IPS-20b (cell line): ENCODE measurements around the gene FAAP20.

ENCODE experiments used
- H3K27ac ChIP-seq: one replicate; pipeline ENCODE4 v1.5.1; 2013; ENCODE audit warnings: low read length
- H3K27me3 ChIP-seq: 2 replicates; pipeline ENCODE4 v1.6.1; 2013; ENCODE audit warnings: mild to moderate bottlenecking, low read length, inconsistent platforms; ENCODE audit not compliant: insufficient read depth
- H3K36me3 ChIP-seq: 2 replicates; pipeline ENCODE4 v1.6.1; 2013; ENCODE audit warnings: low read depth, mild to moderate bottlenecking, inconsistent platforms, low read length, moderate library complexity; ENCODE audit not compliant: insufficient read depth
- H3K4me1 ChIP-seq: 2 replicates; pipeline ENCODE4 v1.6.1; 2013; ENCODE audit warnings: mild to moderate bottlenecking, control low read depth, inconsistent platforms, low read length, moderate library complexity; ENCODE audit not compliant: insufficient read depth
- H3K4me3 ChIP-seq: 2 replicates; pipeline ENCODE4 v1.5.1; 2013; ENCODE audit warnings: mild to moderate bottlenecking, low read length, inconsistent platforms
- H3K9ac ChIP-seq: 2 replicates; pipeline ENCODE4 v1.6.1; 2013; ENCODE audit warnings: low read depth, mild to moderate bottlenecking, inconsistent platforms, low read length, moderate library complexity
- H3K9me3 ChIP-seq: 2 replicates; pipeline ENCODE4 v1.6.1; 2013; ENCODE audit warnings: mild to moderate bottlenecking, low read depth, low read length, inconsistent platforms; ENCODE audit not compliant: insufficient read depth

FAAP20 gene

DNA sequence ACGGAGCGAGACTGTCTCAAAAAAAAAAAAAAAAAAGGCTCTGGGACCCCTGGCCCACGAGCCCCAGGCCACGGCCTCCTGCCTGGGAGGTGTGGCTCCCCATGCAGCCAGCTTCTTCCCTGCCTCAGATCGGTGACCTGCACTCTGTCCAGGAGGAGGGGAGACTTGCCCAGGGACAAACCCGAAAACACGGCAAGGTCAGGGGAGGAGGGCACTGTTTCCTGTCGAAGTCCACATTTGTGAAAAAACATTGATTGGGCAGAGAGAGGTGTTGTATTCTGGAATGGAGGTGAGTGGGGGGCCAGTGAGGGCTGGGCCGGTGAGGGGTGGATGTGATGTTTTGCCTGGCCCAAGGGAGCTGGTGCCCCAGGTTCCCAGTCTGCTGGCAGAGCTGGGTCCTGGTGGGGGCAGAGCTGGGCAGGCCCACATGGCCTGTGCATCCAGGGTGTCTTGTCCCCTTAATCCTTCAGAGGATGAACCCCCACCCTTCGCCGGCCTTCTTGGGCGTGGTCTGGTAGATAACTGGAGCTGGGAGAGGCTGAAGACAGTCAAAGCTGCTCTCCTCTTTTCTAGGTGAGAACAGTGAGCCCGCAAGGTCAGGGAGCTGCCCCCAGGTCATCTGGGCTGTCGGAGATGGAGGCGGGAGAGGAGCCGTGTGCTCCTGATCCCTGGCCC is 12.4 kb upstream of the FAAP20 start:
- H3K4me1 ChIP-seq: no peaks in the 10 kb centered on the region
- H3K36me3 ChIP-seq: no peaks in the 10 kb centered on the region
- H3K27me3 ChIP-seq: peaks cover 11% of the 10 kb centered on the region
- no peaks in the 10 kb centered on the region for H3K9me3 ChIP-seq
- no peak overlapping the region for H3K27ac ChIP-seq
- no peak overlapping the region for H3K9ac ChIP-seq
- H3K4me3 ChIP-seq: no peak overlapping the region

DNA sequence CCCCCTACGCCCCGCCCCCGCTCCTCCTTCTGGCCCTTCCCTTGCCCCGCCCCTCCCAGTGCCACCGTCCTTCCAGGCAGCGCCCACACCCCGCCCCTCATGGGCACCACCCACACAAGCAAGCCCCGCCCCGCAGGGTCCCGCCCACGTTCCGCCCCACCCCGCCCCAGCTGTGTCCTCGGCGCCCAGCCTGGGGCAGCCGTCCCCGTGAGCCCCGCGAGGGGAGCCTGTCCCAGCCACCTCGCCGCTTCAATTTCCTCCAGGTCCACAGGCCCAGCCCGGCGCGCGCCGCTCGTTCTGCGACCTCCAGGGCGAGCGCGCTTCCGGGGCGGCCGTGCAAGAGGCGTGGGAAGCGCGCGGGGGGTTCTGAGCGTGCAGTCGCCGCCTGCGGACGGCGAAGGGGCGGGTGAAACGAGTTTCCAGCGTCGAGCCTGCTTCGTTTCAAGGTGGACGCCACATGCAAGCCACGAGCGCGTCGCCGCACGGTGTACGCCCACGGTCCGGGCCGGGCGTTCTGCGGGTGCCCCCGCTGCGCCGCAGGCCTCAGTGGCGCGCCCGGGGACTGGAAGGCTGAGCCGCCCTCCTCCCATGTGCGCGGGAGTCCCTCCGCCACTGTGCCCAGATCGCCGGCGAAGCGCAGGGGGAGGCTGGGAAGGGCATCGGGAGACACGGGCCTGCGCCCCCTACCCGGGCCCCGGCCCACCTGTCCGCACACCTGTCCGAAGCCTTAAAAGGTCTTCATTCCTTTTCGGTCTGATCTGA is 10.8 kb upstream of the FAAP20 start:
- Histone ChIP-seq H3K9ac (0 out of 2 replicates have a peak overlapping the region, but pooled peaks have one; percentile 37), H3K27ac (no peak overlapping the region), H3K4me1 (no peaks in the 10 kb centered on the region)

GRCh38 chr1:2204415-2205190 is 10.0 kb upstream of the FAAP20 start:
- Histone ChIP-seq H3K27ac (no peak overlapping the region), H3K9ac (peak overlapping the region; percentile 68; the same call in 1 of the 2 replicates), H3K9me3 (no peaks in the 10 kb centered on the region), H3K4me3 (peak overlapping the region; percentile 69; the same call in 1 of the 2 replicates), H3K36me3 (no peaks in the 10 kb centered on the region), H3K4me1 (no peaks in the 10 kb centered on the region), H3K27me3 (peaks cover 11% of the 10 kb centered on the region)

More for the DNA sequence above, 10.8 kb upstream of the FAAP20 start:
- H3K36me3 ChIP-seq: no peaks in the 10 kb centered on the region
- H3K4me3 ChIP-seq: peak overlapping the region; percentile 66; the same call in 1 of the 2 replicates
- peaks cover 11% of the 10 kb centered on the region for H3K27me3 ChIP-seq
- no peaks in the 10 kb centered on the region for H3K9me3 ChIP-seq

- H3K36me3 ChIP-seq: no peaks in the 10 kb centered on the region
- H3K27ac ChIP-seq: no peak overlapping the region
- no peaks in the 10 kb centered on the region for H3K9me3 ChIP-seq
- H3K27me3 ChIP-seq: peaks cover 11% of the 10 kb centered on the region
- peak overlapping the region; percentile 68; the same call in 1 of the 2 replicates for H3K9ac ChIP-seq
- H3K4me1 ChIP-seq: no peaks in the 10 kb centered on the region
- H3K4me3 ChIP-seq: peak overlapping the region; percentile 69; the same call in 1 of the 2 replicates
These were observed 9.3 kb upstream of the FAAP20 start for GRCh38 chr1:2203671-2204414.

- Histone ChIP-seq H3K27ac (no peak overlapping the region), H3K36me3 (no peaks in the 10 kb centered on the region), H3K9ac (no peak overlapping the region), H3K4me3 (no peak overlapping the region), H3K9me3 (no peaks in the 10 kb centered on the region), H3K4me1 (no peaks in the 10 kb centered on the region), H3K27me3 (peaks cover 11% of the 10 kb centered on the region)
These were observed 8.4 kb upstream of the FAAP20 start for GRCh38 chr1:2202843-2203601.

DNA sequence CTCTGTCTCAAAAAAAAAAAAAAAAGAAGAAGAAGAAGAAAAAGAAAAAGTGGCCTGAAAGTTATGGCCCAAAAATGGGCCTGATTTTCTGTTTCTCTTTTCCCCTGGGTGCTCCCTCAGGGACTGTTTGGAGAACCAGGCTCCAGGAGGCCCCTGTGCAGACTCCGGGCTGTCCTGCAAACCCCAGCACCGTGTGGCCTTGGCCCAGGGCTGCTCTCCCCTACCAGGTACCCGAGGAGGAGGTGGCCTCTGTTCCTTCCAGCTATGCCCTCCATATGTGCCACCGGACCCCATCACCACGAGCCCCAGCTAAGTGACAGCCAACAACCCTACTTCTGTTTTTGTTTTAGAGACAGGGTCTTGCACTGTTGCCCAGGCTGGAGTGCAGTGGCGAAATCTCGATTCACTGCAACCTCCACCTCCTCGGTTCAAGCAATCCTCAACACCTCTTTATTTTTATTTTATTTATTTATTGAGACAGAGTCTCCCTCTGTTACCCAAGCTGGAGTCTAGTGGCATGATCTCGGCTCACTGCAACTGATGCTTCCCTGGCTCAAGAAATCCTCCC is 7.5 kb upstream of the FAAP20 start:
- no peaks in the 10 kb centered on the region for H3K36me3 ChIP-seq
- no peaks in the 10 kb centered on the region for H3K9me3 ChIP-seq
- no peaks in the 10 kb centered on the region for H3K4me1 ChIP-seq
- H3K9ac ChIP-seq: no peak overlapping the region
- H3K4me3 ChIP-seq: no peak overlapping the region
- H3K27ac ChIP-seq: no peak overlapping the region
- H3K27me3 ChIP-seq: peaks cover 11% of the 10 kb centered on the region

DNA sequence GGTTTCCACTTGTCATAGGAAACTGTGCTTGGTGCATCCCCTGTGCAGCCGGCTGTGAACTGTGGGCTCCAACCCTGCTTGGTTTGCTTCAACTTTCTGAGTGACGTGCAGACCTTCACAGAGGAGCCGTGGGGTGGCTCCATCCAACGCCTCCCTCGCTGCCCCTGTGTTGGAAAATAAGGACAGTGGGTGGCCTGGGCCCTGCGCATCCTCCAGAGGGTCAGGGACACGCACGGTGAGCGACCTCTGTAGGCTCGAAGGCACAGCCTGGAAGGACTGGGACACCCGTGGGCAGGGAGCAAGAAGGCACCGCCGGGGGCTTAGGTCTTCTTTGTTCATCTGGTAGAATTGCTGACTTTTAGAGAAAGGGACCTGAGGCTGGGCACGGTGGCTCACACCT is 6.5 kb upstream of the FAAP20 start:
- Histone ChIP-seq H3K9me3 (no peaks in the 10 kb centered on the region), H3K36me3 (no peaks in the 10 kb centered on the region), H3K4me3 (no peak overlapping the region), H3K27me3 (peaks cover 7% of the 10 kb centered on the region), H3K9ac (no peak overlapping the region), H3K27ac (no peak overlapping the region), H3K4me1 (no peaks in the 10 kb centered on the region)

DNA sequence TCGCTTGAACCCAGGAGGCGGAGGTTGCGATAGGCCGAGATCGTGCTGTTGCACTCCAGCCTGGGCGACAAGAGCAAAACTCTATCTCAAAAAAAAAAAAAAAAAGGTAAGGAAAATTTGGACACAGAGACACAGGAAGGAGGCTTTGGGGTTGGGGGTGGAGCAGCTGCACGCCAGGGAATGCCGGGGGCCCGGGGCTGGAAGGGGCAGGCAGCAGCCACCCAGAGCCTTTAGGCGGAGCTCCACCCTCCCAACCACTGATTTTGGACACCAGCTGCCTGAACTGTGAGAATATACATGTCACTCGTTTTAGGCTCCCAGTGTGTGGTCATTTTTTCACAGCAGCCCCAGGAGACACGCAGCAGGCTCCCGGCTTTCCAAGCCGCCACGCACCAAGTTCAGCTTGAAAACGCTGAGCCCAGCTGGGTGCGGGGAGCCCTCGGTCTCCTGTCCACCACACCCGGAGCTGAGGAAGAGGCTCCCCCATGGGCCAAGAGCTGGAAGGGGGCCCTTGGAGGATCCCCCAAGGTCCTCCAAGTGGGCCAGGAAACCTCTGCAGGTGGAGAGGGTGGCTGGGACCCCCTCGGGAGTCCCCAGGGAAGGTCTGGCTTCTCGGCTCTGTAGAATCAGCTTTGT is 5.9 kb upstream of the FAAP20 start:
- no peaks in the 10 kb centered on the region for H3K9me3 ChIP-seq
- H3K27me3 ChIP-seq: peaks cover under 1% of the 10 kb centered on the region; the same call in 1 of the 2 replicates
- H3K27ac ChIP-seq: no peak overlapping the region
- no peak overlapping the region for H3K4me3 ChIP-seq
- H3K9ac ChIP-seq: no peak overlapping the region
- H3K4me1 ChIP-seq: no peaks in the 10 kb centered on the region
- H3K36me3 ChIP-seq: no peaks in the 10 kb centered on the region

DNA sequence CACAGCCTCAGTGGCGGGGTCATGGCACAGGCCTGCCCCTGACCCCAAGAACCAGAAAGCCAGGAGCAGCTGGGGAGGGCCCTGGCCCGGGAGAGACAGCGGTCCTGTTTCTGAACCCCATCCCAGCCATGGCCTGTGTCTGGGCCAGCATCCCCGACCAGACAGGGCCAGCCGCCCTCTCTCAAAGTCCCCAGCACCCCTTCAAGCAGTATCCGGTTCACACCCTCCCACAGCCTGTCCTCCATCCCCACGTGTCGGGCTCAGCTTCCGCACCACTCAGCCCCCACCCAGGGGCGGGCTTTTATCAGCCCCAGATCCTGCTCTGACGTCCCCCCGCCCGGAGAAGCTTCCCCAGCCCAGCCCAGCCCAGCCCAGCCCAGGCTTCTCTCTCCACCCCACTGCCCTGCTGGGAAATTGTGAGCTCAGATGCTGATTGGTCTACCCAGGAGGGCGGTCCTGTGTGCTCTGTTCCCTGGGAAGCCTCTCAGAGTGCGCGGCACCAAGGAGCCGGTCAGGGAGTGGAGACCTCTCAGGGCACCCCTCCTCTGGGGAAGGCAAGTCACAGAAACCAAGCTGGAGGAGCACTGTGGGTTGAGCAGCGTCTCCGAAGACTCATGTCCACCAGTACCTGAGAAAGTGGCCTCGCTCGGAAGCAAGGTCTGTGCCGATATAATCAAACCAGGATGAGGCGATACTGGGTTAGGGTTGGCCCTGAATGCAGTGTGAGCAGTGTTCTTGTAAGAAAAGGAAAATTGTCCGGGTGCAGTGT is 4.7 kb upstream of the FAAP20 start:
- Histone ChIP-seq H3K4me3 (peak overlapping the region; percentile 70), H3K9ac (peak overlapping the region; percentile 66; the same call in 1 of the 2 replicates), H3K27ac (no peak overlapping the region), H3K9me3 (no peaks in the 10 kb centered on the region), H3K27me3 (no peaks in the 10 kb centered on the region), H3K4me1 (no peaks in the 10 kb centered on the region), H3K36me3 (no peaks in the 10 kb centered on the region)
